Caco-2 (cell line): ENCODE measurements around the gene FXN. TPM values are rescaled to one million over a fixed set of nuclear protein-coding genes. Genes with fewer than 3 reads are reported as not detected.

Source experiments
- BruUV-seq: library from RNA; stranded (reverse); fragments of 400-500 nt; replicated peaks from 2 replicates; lab custom pipeline; 2021; lab: Mats Ljungman, UMichigan
- CTCF ChIA-PET: fragments of 300-600 bp; sonication (Branson Sonifier 250); formaldehyde crosslinking; loops from one replicate; lab custom pipeline; 2022; ENCODE audit warnings: antibody characterized with exemption; lab: Charles Lee
- POLR2A ChIA-PET: fragments of 300-600 bp; sonication (Branson Sonifier 250); formaldehyde crosslinking; loops from one replicate; lab custom pipeline; 2022; ENCODE audit warnings: antibody characterized with exemption; lab: Charles Lee
- DNase-seq, 2 experiments: peaks; one replicate each; pipeline versions ENCODE4 v3.0.0 to v3.0.0-alpha.2; 2020 to 2022
- H3K27me3 ChIP-seq: replicated peaks from 2 replicates; pipeline ENCODE4 v1.6.0; 2011; ENCODE audit warnings: low read length; ENCODE audit not compliant: control insufficient read depth, insufficient read depth
- H3K36me3 ChIP-seq: 2 replicates; pipeline ENCODE4 v1.5.1; 2011; ENCODE audit warnings: low read length; ENCODE audit not compliant: control insufficient read depth, insufficient read depth
- H3K4me1 ChIP-seq: fragments of 250-450 bp; sonication (Bioruptor Pico); 2 replicates; pipeline ENCODE4 v1.5.1; 2020; ENCODE audit warnings: mild to moderate bottlenecking
- H3K4me3 ChIP-seq: 2 replicates; pipeline ENCODE4 v1.5.1; 2011; ENCODE audit warnings: low read depth, mild to moderate bottlenecking, control low read depth, low read length
- H3K9me3 ChIP-seq: fragments of 250-450 bp; sonication (Bioruptor Pico); 2 replicates; pipeline ENCODE4 v1.5.1; 2020; ENCODE audit warnings: mild to moderate bottlenecking, moderate library complexity
- H3K27ac Mint-ChIP-seq: one replicate; pipeline ENCODE4 v1.8.0; 2022; ENCODE audit warnings: mixed read lengths; ENCODE audit not compliant: unreplicated experiment
- H3K27me3 Mint-ChIP-seq: one replicate; pipeline ENCODE4 v1.8.0; 2022; ENCODE audit warnings: mixed read lengths; ENCODE audit not compliant: insufficient read depth, unreplicated experiment
- H3K36me3 Mint-ChIP-seq: one replicate; pipeline ENCODE4 v1.8.0; 2022; ENCODE audit warnings: mild to moderate bottlenecking, mixed read lengths; ENCODE audit not compliant: insufficient read depth, unreplicated experiment
- H3K4me1 Mint-ChIP-seq: one replicate; pipeline ENCODE4 v1.8.0; 2022; ENCODE audit warnings: low read depth, mixed read lengths; ENCODE audit not compliant: unreplicated experiment
- H3K4me3 Mint-ChIP-seq: one replicate; pipeline ENCODE4 v1.8.0; 2022; ENCODE audit warnings: mild to moderate bottlenecking, moderate library complexity, mixed read lengths; ENCODE audit not compliant: unreplicated experiment
- H3K9me3 Mint-ChIP-seq: one replicate; pipeline ENCODE4 v1.8.0; 2022; ENCODE audit warnings: mixed read lengths; ENCODE audit not compliant: unreplicated experiment
- intact Hi-C: fragments of 100-400 bp; cut with micrococcal nuclease; formaldehyde crosslinking; loops from one replicate; pipeline ENCODE4 v1.10.0; 2022; ENCODE audit not compliant: unreplicated experiment
- total RNA-seq: library from RNA; stranded (reverse); gene quantifications from 2 replicates; pipeline ENCODE4 v1.2.3, GENCODE V29; 2022
- TF ChIP-seq, protein P1 (sequence below), 2 experiments: fragments of 200-600 bp in 1 of 2; IDR thresholded peaks; 1 replicate in 1 of 2; 2 replicates in 1 of 2; pipeline versions ENCODE4 v1.5.1 to v1.8.0; 2011 to 2022; ENCODE audit warnings: antibody characterized with exemption in 1 of 2, control low read depth in 1 of 2, inconsistent platforms in 1 of 2, low read depth in 1 of 2, low read length in 1 of 2, mild to moderate bottlenecking in 1 of 2, moderate library complexity in 1 of 2; ENCODE audit not compliant: insufficient read depth in 1 of 2, severe bottlenecking in 1 of 2, unreplicated experiment in 1 of 2

FXN gene
- total RNA-seq, 1 experiment from 2014 or later: 8.6 TPM

DNA sequence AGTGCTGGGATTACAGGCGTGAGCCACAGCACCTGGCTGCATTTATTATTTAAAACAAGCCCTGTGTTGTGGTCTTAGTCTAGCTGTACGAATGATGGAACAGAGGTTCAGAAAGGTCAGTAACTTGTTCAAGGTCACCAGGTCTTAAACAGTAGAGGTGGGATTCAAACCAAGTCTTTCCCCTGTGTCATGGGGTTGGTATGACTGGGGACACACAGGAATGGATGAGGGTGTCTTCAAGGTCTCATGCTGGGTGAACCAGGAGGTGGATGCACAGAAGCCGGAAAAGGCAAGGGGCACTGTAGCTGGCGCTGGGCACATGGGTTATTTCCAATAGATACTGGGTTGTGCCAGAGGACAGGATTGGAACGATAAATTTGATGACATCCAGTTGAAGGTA lies 106.3 kb downstream of the FXN start:
- TF ChIP-seq, protein P1, sequence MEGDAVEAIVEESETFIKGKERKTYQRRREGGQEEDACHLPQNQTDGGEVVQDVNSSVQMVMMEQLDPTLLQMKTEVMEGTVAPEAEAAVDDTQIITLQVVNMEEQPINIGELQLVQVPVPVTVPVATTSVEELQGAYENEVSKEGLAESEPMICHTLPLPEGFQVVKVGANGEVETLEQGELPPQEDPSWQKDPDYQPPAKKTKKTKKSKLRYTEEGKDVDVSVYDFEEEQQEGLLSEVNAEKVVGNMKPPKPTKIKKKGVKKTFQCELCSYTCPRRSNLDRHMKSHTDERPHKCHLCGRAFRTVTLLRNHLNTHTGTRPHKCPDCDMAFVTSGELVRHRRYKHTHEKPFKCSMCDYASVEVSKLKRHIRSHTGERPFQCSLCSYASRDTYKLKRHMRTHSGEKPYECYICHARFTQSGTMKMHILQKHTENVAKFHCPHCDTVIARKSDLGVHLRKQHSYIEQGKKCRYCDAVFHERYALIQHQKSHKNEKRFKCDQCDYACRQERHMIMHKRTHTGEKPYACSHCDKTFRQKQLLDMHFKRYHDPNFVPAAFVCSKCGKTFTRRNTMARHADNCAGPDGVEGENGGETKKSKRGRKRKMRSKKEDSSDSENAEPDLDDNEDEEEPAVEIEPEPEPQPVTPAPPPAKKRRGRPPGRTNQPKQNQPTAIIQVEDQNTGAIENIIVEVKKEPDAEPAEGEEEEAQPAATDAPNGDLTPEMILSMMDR (IDR thresholded peaks at IDR 0.05; ENCODE audit: insufficient read depth in 1 of 2, low read depth in 1 of 2, low read length in 1 of 2, severe bottlenecking in 1 of 2, unreplicated experiment in 1 of 2): no peak
- intact Hi-C loops: no loop called here
- Mint-ChIP-seq H3K9me3 (no peaks in the 10 kb centered on the region), H3K4me1 (no peaks in the 10 kb centered on the region), H3K27ac (no peak overlapping the region), H3K4me3 (no peak overlapping the region), H3K27me3 (no peaks in the 10 kb centered on the region), H3K36me3 (peaks cover 8% of the 10 kb centered on the region)
- BruUV-seq: no TSS peak
- CTCF ChIA-PET: no interaction called here
- H3K4me3 ChIP-seq: no peak overlapping the region
- no peak for DNase-seq
- H3K9me3 ChIP-seq: no peaks in the 10 kb centered on the region
- no peaks in the 10 kb centered on the region for H3K27me3 ChIP-seq
- no peaks in the 10 kb centered on the region for H3K36me3 ChIP-seq
- no peaks in the 10 kb centered on the region for H3K4me1 ChIP-seq
- POLR2A ChIA-PET: no interaction called here

DNA sequence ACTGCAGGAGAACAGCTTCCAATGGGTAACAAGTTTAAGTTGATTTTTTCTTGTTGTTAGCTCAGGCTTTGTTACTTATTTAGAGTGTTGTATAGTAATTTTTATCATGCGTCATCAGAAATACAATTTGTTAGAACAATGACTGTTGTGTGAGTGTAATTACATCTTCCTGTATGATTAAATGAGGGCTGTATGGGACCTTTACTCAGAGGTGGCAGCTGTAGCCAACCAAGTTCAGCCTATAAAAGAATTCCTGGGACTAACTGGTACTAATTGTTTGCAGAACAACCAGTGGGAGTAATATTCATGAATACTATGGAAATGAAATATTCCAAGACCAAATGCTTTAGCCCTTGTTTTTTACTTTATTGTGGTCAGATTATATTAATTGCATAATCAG lies 107.7 kb downstream of the FXN start:
- Mint-ChIP-seq H3K27ac (no peak overlapping the region), H3K36me3 (no peaks in the 10 kb centered on the region), H3K9me3 (no peaks in the 10 kb centered on the region), H3K4me3 (no peak overlapping the region), H3K4me1 (no peaks in the 10 kb centered on the region), H3K27me3 (no peaks in the 10 kb centered on the region)
- TF ChIP-seq, protein P1 (IDR thresholded peaks at IDR 0.05; ENCODE audit: insufficient read depth in 1 of 2, low read depth in 1 of 2, low read length in 1 of 2, severe bottlenecking in 1 of 2, unreplicated experiment in 1 of 2): no peak
- DNase-seq: no peak
- no peaks in the 10 kb centered on the region for H3K27me3 ChIP-seq
- intact Hi-C loops: no loop called here
- ChIA-PET POLR2A (no interaction called here), CTCF (no interaction called here)
- no TSS peak for BruUV-seq
- H3K36me3 ChIP-seq: no peaks in the 10 kb centered on the region
- no peaks in the 10 kb centered on the region for H3K4me1 ChIP-seq
- no peaks in the 10 kb centered on the region for H3K9me3 ChIP-seq
- no peak overlapping the region for H3K4me3 ChIP-seq

DNA sequence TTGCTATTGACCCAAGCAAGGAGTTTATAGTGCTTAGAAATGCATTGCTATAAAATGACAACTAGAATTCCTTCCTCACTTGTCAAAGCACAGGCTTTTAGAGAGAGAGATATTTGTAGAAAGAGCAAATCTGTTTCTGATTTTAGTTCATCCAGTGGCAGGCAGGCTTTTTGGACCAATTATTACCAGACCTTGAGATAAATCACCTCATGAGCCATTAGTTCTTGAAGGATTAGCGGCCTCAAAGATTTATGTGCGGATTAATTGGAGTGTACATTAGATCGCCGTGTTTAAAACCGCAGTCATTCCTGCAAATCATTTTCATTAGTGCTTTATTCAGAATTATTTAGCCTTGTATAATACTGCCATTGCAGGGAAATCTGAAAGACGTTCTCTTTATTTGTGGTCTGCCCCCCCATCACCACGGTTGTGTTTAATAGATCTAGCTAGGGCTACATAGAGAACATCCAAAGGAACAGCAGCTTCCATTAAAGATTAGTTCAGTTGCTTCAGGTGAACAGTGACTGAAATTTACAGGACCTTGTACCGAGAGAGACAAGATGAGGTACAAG lies 109.7 kb downstream of the FXN start:
- Histone ChIP-seq H3K4me3 (no peak overlapping the region), H3K9me3 (no peaks in the 10 kb centered on the region), H3K27me3 (no peaks in the 10 kb centered on the region), H3K36me3 (no peaks in the 10 kb centered on the region), H3K4me1 (no peaks in the 10 kb centered on the region)
- intact Hi-C loops: no loop called here
- TF ChIP-seq, protein P1 (IDR thresholded peaks at IDR 0.05; ENCODE audit: insufficient read depth in 1 of 2, low read depth in 1 of 2, low read length in 1 of 2, severe bottlenecking in 1 of 2, unreplicated experiment in 1 of 2): no peak
- no peaks in the 10 kb centered on the region for H3K27me3 Mint-ChIP-seq
- POLR2A ChIA-PET: no interaction called here
- H3K9me3 Mint-ChIP-seq: no peaks in the 10 kb centered on the region
- H3K36me3 Mint-ChIP-seq: no peaks in the 10 kb centered on the region
- H3K27ac Mint-ChIP-seq: no peak overlapping the region
- BruUV-seq: no TSS peak
- CTCF ChIA-PET: no interaction called here
- H3K4me3 Mint-ChIP-seq: no peak overlapping the region
- no peaks in the 10 kb centered on the region for H3K4me1 Mint-ChIP-seq
- DNase-seq: no peak
